HCT116 (cell line): Measurements from ENCODE around the gene ZNF763. TPM values are rescaled to one million over a fixed set of nuclear protein-coding genes. Genes with fewer than 3 reads are reported as not detected.

ENCODE experiments used
- ATAC-seq: fragments of 200-7000 bp; cut with Tn5 transposase; 2 replicates; pipeline ENCODE4 v1.9.1; 2020; ENCODE audit warnings: mild to moderate bottlenecking, moderate library complexity
- BruUV-seq: library from RNA; stranded (reverse); fragments of 400-500 nt; replicated peaks from 2 replicates; lab custom pipeline; 2021; lab: Mats Ljungman, UMichigan
- CTCF ChIA-PET: fragments of 300-600 bp; sonication (Branson Sonifier 250); formaldehyde crosslinking; loops from one replicate; lab custom pipeline; 2021; ENCODE audit warnings: antibody characterized with exemption; lab: Charles Lee
- POLR2A ChIA-PET: fragments of 300-600, 350-600 bp; sonication (Branson Sonifier 250); formaldehyde crosslinking; loops from one replicate; lab custom pipeline; 2021; ENCODE audit warnings: antibody characterized with exemption; lab: Charles Lee
- RAD21 ChIA-PET, 2 experiments: fragments of 300-600 bp; sonication (Branson Sonifier 250); formaldehyde crosslinking; loops; one replicate each; lab custom pipeline; 2023; ENCODE audit warnings: low total read pairs in 2 of 2; ENCODE audit not compliant: uncharacterized antibody in 2 of 2, unreplicated experiment in 2 of 2, low non-redundant PET in 1 of 2; lab: Charles Lee
- DNase-seq: peaks from one replicate; pipeline ENCODE4 v3.0.0-alpha.2; 2010; ENCODE audit warnings: low read depth, low spot score
- H2AFZ ChIP-seq: fragments of 200-600 bp; shearing (Covaris generic), sonication (generic); 2 replicates; pipeline ENCODE4 v1.6.1; 2017; ENCODE audit warnings: low read depth, mixed run types, mixed read lengths, antibody characterized with exemption, low read length; ENCODE audit not compliant: poor library complexity, severe bottlenecking
- H3K27ac ChIP-seq: 2 replicates; pipeline ENCODE4 v1.5.1; 2012; ENCODE audit warnings: low read depth, low read length
- H3K27me3 ChIP-seq: fragments of 200-600 bp; sonication (generic); 2 replicates; pipeline ENCODE4 v1.6.1; 2016; ENCODE audit warnings: mixed run types, low read length, mixed read lengths; ENCODE audit not compliant: insufficient read depth
- H3K36me3 ChIP-seq, 2 experiments: fragments of 200-500 bp in 1 of 2; fragments of 200-600 bp in 1 of 2; sonication (Bioruptor generic) in 1 of 2; sonication (generic) in 1 of 2; 2 replicates each; pipeline versions ENCODE4 v1.5.1 to v1.6.1; 2014 to 2016; ENCODE audit warnings: low read length in 2 of 2, inconsistent platforms in 1 of 2, mixed read lengths in 1 of 2, mixed run types in 1 of 2; ENCODE audit not compliant: insufficient read depth in 2 of 2, control insufficient read depth in 1 of 2
- H3K4me1 ChIP-seq, 2 experiments: fragments of 200-600 bp in 1 of 2; sonication (generic) in 1 of 2; 2 replicates each; pipeline versions ENCODE4 v1.5.1 to v1.6.1; 2012 to 2017; ENCODE audit warnings: low read length in 2 of 2, inconsistent platforms in 1 of 2, mild to moderate bottlenecking in 1 of 2, mixed read lengths in 1 of 2, mixed run types in 1 of 2, moderate library complexity in 1 of 2; ENCODE audit not compliant: insufficient read depth in 2 of 2, control insufficient read depth in 1 of 2
- H3K4me2 ChIP-seq: fragments of 200-600 bp; sonication (generic); 2 replicates; pipeline ENCODE4 v1.6.1; 2017; ENCODE audit warnings: mixed run types, low read length, mixed read lengths
- H3K4me3 ChIP-seq, 2 experiments: fragments of 200-600 bp in 1 of 2; sonication (generic) in 1 of 2; replicated peaks in 1 of 2; 2 replicates each; pipeline ENCODE4 v1.5.1; 2011 to 2016; ENCODE audit warnings: low read length in 2 of 2, control low read depth in 1 of 2, low read depth in 1 of 2, mild to moderate bottlenecking in 1 of 2, mixed read lengths in 1 of 2, mixed run types in 1 of 2
- H3K79me2 ChIP-seq: fragments of 200-600 bp; sonication (generic); 2 replicates; pipeline ENCODE4 v1.6.1; 2017; ENCODE audit warnings: mild to moderate bottlenecking, mixed run types, low read length, moderate library complexity, mixed read lengths; ENCODE audit not compliant: insufficient read depth
- H3K9ac ChIP-seq: fragments of 200-600 bp; sonication (generic); 2 replicates; pipeline ENCODE4 v1.6.1; 2016; ENCODE audit warnings: low read length, mixed read lengths
- H3K9me2 ChIP-seq: fragments of 200-600 bp; sonication (generic), shearing (Covaris generic); 2 replicates; pipeline ENCODE4 v1.6.1; 2017; ENCODE audit warnings: mixed run types, mild to moderate bottlenecking, moderate library complexity; ENCODE audit not compliant: insufficient read depth
- H3K9me3 ChIP-seq, 2 experiments: fragments of 200-500 bp in 1 of 2; fragments of 200-600 bp in 1 of 2; sonication (Bioruptor generic) in 1 of 2; sonication (generic) in 1 of 2; 2 replicates each; pipeline ENCODE4 v1.6.1; 2014 to 2017; ENCODE audit warnings: low read length in 2 of 2, mixed read lengths in 2 of 2, inconsistent platforms in 1 of 2, low read depth in 1 of 2, mild to moderate bottlenecking in 1 of 2, mixed run types in 1 of 2, moderate library complexity in 1 of 2; ENCODE audit not compliant: control insufficient read depth in 1 of 2, insufficient read depth in 1 of 2
- H4K20me1 ChIP-seq: fragments of 200-600 bp; sonication (generic), shearing (Covaris generic); 2 replicates; pipeline ENCODE4 v1.6.1; 2017; ENCODE audit warnings: mixed run types, mild to moderate bottlenecking, moderate library complexity; ENCODE audit not compliant: insufficient read depth
- EZH2phosphoT487 ChIP-seq: fragments of 200-600 bp; IDR thresholded peaks from 2 replicates; pipeline ENCODE4 v1.6.1; 2018; ENCODE audit warnings: antibody characterized with exemption, borderline replicate concordance
- RAD21 ChIP-seq: IDR thresholded peaks from 2 replicates; pipeline ENCODE4 v1.6.1; 2012; ENCODE audit warnings: low read depth, mild to moderate bottlenecking
- SP1 ChIP-seq: IDR thresholded peaks from 2 replicates; pipeline ENCODE4 v1.6.1; 2012; ENCODE audit warnings: low read depth
- intact Hi-C: fragments of 100-400 bp; cut with micrococcal nuclease; formaldehyde crosslinking; loops from 2 replicates; pipeline ENCODE4 v1.10.0; 2022
- total RNA-seq: library from RNA; stranded (reverse); gene quantifications from one replicate; pipeline ENCODE4 v1.2.1, GENCODE V29; 2021; ENCODE audit not compliant: unreplicated experiment
- TF ChIP-seq, protein P1 (sequence below): IDR thresholded peaks from 2 replicates; pipeline ENCODE4 v1.6.1; 2012
- TF ChIP-seq, protein P2 (sequence below), 3 experiments: fragments of 200-600 bp in 1 of 3; sonication (generic) in 1 of 3; IDR thresholded peaks in 2 of 3; conservative IDR thresholded peaks in 1 of 3; 2 replicates each; pipeline ENCODE4 v1.5.1; 2012 to 2017; ENCODE audit warnings: low read depth in 2 of 3, low read length in 2 of 3, antibody characterized with exemption in 1 of 3, borderline replicate concordance in 1 of 3, control low read depth in 1 of 3, mild to moderate bottlenecking in 1 of 3, mixed read lengths in 1 of 3, mixed run types in 1 of 3, moderate library complexity in 1 of 3; ENCODE audit not compliant: insufficient read depth in 1 of 3

The ZNF763 gene
- total RNA-seq, 1 experiment from 2014 or later: not detected

DNA sequence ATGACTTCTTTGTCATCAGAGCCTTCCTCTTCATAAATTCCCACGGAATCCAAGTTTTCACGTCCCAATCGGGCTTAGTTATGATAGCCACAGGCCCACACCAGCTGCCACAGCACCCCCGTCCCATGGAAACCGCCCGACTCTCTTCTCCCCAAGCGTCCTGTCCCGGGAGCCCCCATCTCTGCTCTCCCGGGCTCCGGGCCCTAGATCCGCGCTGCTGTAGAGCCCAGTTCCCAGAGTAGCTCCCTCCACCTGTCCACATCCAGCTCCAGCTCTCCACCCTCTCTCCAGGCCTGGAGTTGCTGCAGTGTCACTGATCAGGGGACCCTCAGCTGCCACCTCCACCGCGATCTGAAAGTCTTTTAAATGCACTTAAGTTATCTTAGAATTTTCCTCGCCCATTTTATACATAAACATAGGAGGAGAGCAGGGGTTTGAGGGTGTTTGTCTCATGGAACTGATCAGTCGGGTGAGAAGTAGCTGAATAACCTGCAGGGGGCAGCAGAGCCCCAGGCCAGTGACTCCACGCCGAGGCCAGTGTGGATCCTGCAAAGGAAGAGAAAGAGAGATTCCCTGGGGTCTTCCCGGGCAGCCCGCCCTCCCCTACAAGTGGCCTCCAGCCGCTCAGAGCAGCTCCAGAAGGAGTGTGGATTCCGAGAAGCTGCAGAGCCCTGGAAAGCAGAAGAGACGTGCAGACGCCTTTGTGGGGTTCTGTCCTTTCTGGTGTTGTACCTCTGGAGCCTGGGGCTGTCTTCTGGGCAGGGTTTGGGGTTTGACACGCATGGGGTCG is 1.1 kb upstream of the ZNF763 start:
- ChIA-PET CTCF (no interaction called here), RAD21 (no interaction called here), POLR2A (no interaction called here)
- TF ChIP-seq RAD21: peak; percentile 49; the same call in 1 of the 2 replicates
- TF ChIP-seq, protein P1, sequence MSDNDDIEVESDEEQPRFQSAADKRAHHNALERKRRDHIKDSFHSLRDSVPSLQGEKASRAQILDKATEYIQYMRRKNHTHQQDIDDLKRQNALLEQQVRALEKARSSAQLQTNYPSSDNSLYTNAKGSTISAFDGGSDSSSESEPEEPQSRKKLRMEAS: no peak
- TF ChIP-seq, protein P2, sequence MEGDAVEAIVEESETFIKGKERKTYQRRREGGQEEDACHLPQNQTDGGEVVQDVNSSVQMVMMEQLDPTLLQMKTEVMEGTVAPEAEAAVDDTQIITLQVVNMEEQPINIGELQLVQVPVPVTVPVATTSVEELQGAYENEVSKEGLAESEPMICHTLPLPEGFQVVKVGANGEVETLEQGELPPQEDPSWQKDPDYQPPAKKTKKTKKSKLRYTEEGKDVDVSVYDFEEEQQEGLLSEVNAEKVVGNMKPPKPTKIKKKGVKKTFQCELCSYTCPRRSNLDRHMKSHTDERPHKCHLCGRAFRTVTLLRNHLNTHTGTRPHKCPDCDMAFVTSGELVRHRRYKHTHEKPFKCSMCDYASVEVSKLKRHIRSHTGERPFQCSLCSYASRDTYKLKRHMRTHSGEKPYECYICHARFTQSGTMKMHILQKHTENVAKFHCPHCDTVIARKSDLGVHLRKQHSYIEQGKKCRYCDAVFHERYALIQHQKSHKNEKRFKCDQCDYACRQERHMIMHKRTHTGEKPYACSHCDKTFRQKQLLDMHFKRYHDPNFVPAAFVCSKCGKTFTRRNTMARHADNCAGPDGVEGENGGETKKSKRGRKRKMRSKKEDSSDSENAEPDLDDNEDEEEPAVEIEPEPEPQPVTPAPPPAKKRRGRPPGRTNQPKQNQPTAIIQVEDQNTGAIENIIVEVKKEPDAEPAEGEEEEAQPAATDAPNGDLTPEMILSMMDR (IDR thresholded peaks at IDR 0.05 in 2 of 3, conservative IDR thresholded peaks at IDR 0.05 in 1 of 3; ENCODE audit: borderline replicate concordance in 1 of 3, insufficient read depth in 1 of 3, low read depth in 2 of 3, low read length in 2 of 3): peak; percentile 13 to 42 (median 36); a peak in 3 of 6 replicates
- Histone ChIP-seq H3K4me3 (no peak overlapping the region), H3K27ac (no peak overlapping the region), H3K4me2 (no peak overlapping the region), H3K9me3 (peaks cover 0 to 4% of the 10 kb centered on the region in 2 experiments; a peak in 1 of 4 replicates), H3K27me3 (no peaks in the 10 kb centered on the region), H3K79me2 (no peaks in the 10 kb centered on the region), H3K9ac (no peak overlapping the region), H3K4me1 (no peaks in the 10 kb centered on the region), H3K36me3 (no peaks in the 10 kb centered on the region), H4K20me1 (no peaks in the 10 kb centered on the region), H3K9me2 (no peaks in the 10 kb centered on the region), H2AFZ (no peak overlapping the region)
- 0 out of 2 replicates have a peak, but pooled peaks have one; percentile 53 for ATAC-seq
- BruUV-seq: no TSS peak
- no peak for DNase-seq
- intact Hi-C loops: no loop called here

DNA sequence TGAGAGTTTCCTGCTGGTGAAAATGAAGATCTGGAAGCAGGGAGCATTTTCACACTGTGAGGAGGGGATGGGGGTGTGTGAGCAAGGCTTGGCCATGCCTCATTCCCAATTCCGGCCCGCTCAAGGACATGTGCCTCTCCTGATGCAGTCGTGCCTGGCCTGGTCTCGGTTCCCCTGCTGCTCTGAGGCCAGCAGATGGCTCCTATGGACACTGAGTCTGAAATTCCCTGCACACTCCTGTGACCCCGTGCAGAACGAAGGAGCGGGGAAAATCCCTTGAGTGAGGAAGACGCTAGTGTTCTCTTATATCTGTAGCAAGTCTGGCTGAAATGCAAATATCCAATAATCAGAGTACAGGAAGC is 363 bp upstream of the ZNF763 start:
- POLR2A ChIA-PET: no interaction called here
- CTCF ChIA-PET: no interaction called here
- no peak overlapping the region for H3K27ac ChIP-seq
- no peak overlapping the region for H3K4me2 ChIP-seq
- no peaks in the 10 kb centered on the region for H3K9me2 ChIP-seq
- no peaks in the 10 kb centered on the region for H3K4me1 ChIP-seq
- no peaks in the 10 kb centered on the region for H4K20me1 ChIP-seq
- TF ChIP-seq EZH2phosphoT487 (no peak), SP1 (no peak), RAD21 (no peak)
- no peak overlapping the region for H3K4me3 ChIP-seq
- no peaks in the 10 kb centered on the region for H3K79me2 ChIP-seq
- no peak overlapping the region for H3K9ac ChIP-seq
- no peaks in the 10 kb centered on the region for H3K36me3 ChIP-seq
- no peak for ATAC-seq
- no peaks in the 10 kb centered on the region for H3K27me3 ChIP-seq
- intact Hi-C loops: no loop called here
- RAD21 ChIA-PET: no interaction called here
- no peak overlapping the region for H2AFZ ChIP-seq
- peaks cover 0 to 4% of the 10 kb centered on the region in 2 experiments; a peak in 2 of 4 replicates for H3K9me3 ChIP-seq
- no TSS peak for BruUV-seq
- no peak for DNase-seq
